ENCODE data around the gene KIZ.

KIZ gene

GRCh38 chr20:21265261-21266190 is 139.6 kb downstream of the KIZ start:
- no peaks in the 10 kb centered on the region for H3K27me3 ChIP-seq (ENCODE audit: insufficient read depth, low read length, poor library complexity)
- H3K79me2 ChIP-seq (ENCODE audit: insufficient read depth, low read length), result no peaks in the 10 kb centered on the region
- no peak overlapping the region for H2AFZ ChIP-seq (ENCODE audit: low read depth, low read length)
- no peak overlapping the region for H3K9ac ChIP-seq (ENCODE audit: low read depth, low read length)
- DNase-seq (no peak), ATAC-seq (ENCODE audit: insufficient read depth, low read depth) (no peak)
- H3K36me3 ChIP-seq (ENCODE audit: insufficient read depth, low read length), result no peaks in the 10 kb centered on the region
- no peak overlapping the region for H3K4me3 ChIP-seq (ENCODE audit: low read depth in 1 of 2, low read length in 2 of 2)
- no peaks in the 10 kb centered on the region for H4K20me1 ChIP-seq (ENCODE audit: insufficient read depth, low read length)
- H3K27ac ChIP-seq (ENCODE audit: low read length), result no peak overlapping the region
- no peak for TF ChIP-seq CTCF (IDR thresholded peaks at IDR 0.05; ENCODE audit: borderline replicate concordance, extremely low read depth, low read length, poor library complexity, severe bottlenecking)
- no peak for TF ChIP-seq EZH2 (IDR thresholded peaks at IDR 0.05; ENCODE audit: borderline replicate concordance, low read depth, low read length, severe bottlenecking)
- H3K4me2 ChIP-seq (ENCODE audit: insufficient read depth, low read length), result no peak overlapping the region
- H3K4me1 ChIP-seq (ENCODE audit: insufficient read depth, low read length), result no peaks in the 10 kb centered on the region
- H3K9me3 ChIP-seq (ENCODE audit: insufficient read depth, low read length, severe bottlenecking), result peaks cover 3% of the 10 kb centered on the region

DNA sequence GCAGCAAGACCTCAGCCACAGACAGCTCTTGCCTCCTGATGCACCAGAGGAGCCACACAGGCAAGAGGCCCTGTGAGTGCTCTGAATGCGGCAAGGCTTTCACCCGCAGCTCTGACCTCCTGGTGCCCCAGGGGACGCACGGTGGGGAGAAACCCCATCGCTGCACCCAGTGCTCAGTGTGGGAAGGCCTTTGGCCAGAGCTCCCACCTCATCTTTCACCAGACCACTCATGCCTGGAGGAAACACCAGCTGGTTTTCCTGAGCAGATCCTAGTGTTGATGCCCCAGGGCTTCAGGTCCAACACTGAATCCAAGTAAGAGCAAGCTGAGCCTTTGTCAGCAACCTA is 140.3 kb downstream of the KIZ start:
- no peak overlapping the region for H3K4me3 ChIP-seq (ENCODE audit: low read depth in 1 of 2, low read length in 2 of 2)
- no peak overlapping the region for H3K4me2 ChIP-seq (ENCODE audit: insufficient read depth, low read length)
- H3K4me1 ChIP-seq (ENCODE audit: insufficient read depth, low read length), result no peaks in the 10 kb centered on the region
- H3K27ac ChIP-seq (ENCODE audit: low read length), result no peak overlapping the region
- no peaks in the 10 kb centered on the region for H3K36me3 ChIP-seq (ENCODE audit: insufficient read depth, low read length)
- no peaks in the 10 kb centered on the region for H3K27me3 ChIP-seq (ENCODE audit: insufficient read depth, low read length, poor library complexity)
- H3K9me3 ChIP-seq (ENCODE audit: insufficient read depth, low read length, severe bottlenecking), result peaks cover 3% of the 10 kb centered on the region
- H2AFZ ChIP-seq (ENCODE audit: low read depth, low read length), result no peak overlapping the region
- no peak overlapping the region for H3K9ac ChIP-seq (ENCODE audit: low read depth, low read length)
- ATAC-seq (ENCODE audit: insufficient read depth, low read depth) (no peak), DNase-seq (no peak)
- H3K79me2 ChIP-seq (ENCODE audit: insufficient read depth, low read length), result no peaks in the 10 kb centered on the region
- no peak for TF ChIP-seq CTCF (IDR thresholded peaks at IDR 0.05; ENCODE audit: borderline replicate concordance, extremely low read depth, low read length, poor library complexity, severe bottlenecking)
- no peak for TF ChIP-seq EZH2 (IDR thresholded peaks at IDR 0.05; ENCODE audit: borderline replicate concordance, low read depth, low read length, severe bottlenecking)
- H4K20me1 ChIP-seq (ENCODE audit: insufficient read depth, low read length), result no peaks in the 10 kb centered on the region

DNA sequence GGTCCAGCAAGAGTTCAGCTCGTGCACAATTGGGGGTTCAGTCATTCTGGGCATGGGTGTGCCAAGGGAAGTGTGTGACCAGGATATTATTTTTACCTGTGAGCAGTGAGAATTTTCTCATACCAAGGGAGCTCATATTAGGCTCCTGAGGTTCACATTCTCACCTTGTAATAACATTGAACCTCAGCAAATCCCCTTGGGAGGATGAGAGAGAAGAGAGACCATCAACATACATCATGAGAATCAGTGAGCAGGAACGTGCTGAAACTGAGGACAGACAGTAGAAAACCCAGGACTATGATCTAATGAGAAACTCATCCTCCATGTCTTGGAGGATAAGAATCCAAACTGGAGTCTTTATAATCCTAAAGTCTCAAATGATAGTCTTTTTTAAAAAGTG is 143.9 kb downstream of the KIZ start:
- Histone ChIP-seq H4K20me1 (ENCODE audit: insufficient read depth, low read length) (no peaks in the 10 kb centered on the region), H3K4me2 (ENCODE audit: insufficient read depth, low read length) (no peak overlapping the region), H3K9ac (ENCODE audit: low read depth, low read length) (no peak overlapping the region), H3K4me3 (ENCODE audit: low read depth in 1 of 2, low read length in 2 of 2) (no peak overlapping the region), H3K36me3 (ENCODE audit: insufficient read depth, low read length) (no peaks in the 10 kb centered on the region), H3K79me2 (ENCODE audit: insufficient read depth, low read length) (no peaks in the 10 kb centered on the region), H3K9me3 (ENCODE audit: insufficient read depth, low read length, severe bottlenecking) (peaks cover 3% of the 10 kb centered on the region), H3K4me1 (ENCODE audit: insufficient read depth, low read length) (no peaks in the 10 kb centered on the region), H3K27me3 (ENCODE audit: insufficient read depth, low read length, poor library complexity) (no peaks in the 10 kb centered on the region), H2AFZ (ENCODE audit: low read depth, low read length) (no peak overlapping the region), H3K27ac (ENCODE audit: low read length) (no peak overlapping the region)
- ATAC-seq (ENCODE audit: insufficient read depth, low read depth) (no peak), DNase-seq (no peak)
- TF ChIP-seq EZH2 (IDR thresholded peaks at IDR 0.05; ENCODE audit: borderline replicate concordance, low read depth, low read length, severe bottlenecking) (no peak), CTCF (IDR thresholded peaks at IDR 0.05; ENCODE audit: borderline replicate concordance, extremely low read depth, low read length, poor library complexity, severe bottlenecking) (no peak)

Measured in DND-41 (cell line).